ENCODE data around the gene NEO1.

- TF ChIP-seq EZH2 (IDR thresholded peaks at IDR 0.05; ENCODE audit: borderline replicate concordance, low read depth, low read length) (no peak), SMAD2 (IDR thresholded peaks at IDR 0.05; ENCODE audit: low read depth, low read length) (no peak)
- TF ChIP-seq, protein P1, sequence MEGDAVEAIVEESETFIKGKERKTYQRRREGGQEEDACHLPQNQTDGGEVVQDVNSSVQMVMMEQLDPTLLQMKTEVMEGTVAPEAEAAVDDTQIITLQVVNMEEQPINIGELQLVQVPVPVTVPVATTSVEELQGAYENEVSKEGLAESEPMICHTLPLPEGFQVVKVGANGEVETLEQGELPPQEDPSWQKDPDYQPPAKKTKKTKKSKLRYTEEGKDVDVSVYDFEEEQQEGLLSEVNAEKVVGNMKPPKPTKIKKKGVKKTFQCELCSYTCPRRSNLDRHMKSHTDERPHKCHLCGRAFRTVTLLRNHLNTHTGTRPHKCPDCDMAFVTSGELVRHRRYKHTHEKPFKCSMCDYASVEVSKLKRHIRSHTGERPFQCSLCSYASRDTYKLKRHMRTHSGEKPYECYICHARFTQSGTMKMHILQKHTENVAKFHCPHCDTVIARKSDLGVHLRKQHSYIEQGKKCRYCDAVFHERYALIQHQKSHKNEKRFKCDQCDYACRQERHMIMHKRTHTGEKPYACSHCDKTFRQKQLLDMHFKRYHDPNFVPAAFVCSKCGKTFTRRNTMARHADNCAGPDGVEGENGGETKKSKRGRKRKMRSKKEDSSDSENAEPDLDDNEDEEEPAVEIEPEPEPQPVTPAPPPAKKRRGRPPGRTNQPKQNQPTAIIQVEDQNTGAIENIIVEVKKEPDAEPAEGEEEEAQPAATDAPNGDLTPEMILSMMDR (IDR thresholded peaks at IDR 0.05 in 2 of 3, conservative IDR thresholded peaks at IDR 0.05 in 1 of 3; ENCODE audit: insufficient read depth in 2 of 3, low read depth in 1 of 3, low read length in 3 of 3) = no peak
Observed at GRCh38 chr15:73114064-73114463, 61.8 kb downstream of the NEO1 start.
